ENCODE results near the gene TMCO6.
"Not testable (repeated sequence)": the region's sequence is repeated elsewhere in the genome, so short reads cannot be mapped to it uniquely, and the experiment has no call there.

TMCO6 gene

GRCh38 chr5:140639148-140639981 lies at the start of gene TMCO6:
Gene TMCO6, plus strand, starts transcription at chr5:140639451. Its CDS starts 77 bp downstream, at chr5:140639528.
- peak; percentile 99 for DNase-seq

- DNase-seq = no peak
Observed at GRCh38 chr5:140590861-140591260, 48.4 kb upstream of the TMCO6 start.

- no peak for DNase-seq
Observed at GRCh38 chr5:140591747-140592372, 47.4 kb upstream of the TMCO6 start.

- not testable (repeated sequence) for DNase-seq
Observed at GRCh38 chr5:140593070-140593469, 46.2 kb upstream of the TMCO6 start.

- no peak for DNase-seq
Observed at GRCh38 chr5:140594169-140594568, 45.1 kb upstream of the TMCO6 start.

- no peak for DNase-seq
Observed at GRCh38 chr5:140595538-140596300, 43.5 kb upstream of the TMCO6 start.

- no peak for DNase-seq
Observed at GRCh38 chr5:140596321-140596741, 42.9 kb upstream of the TMCO6 start.

- no peak for DNase-seq
Observed at GRCh38 chr5:140598836-140599235, 40.4 kb upstream of the TMCO6 start.

GRCh38 chr5:140600096-140600495 lies 39.2 kb upstream of the TMCO6 start:
- no peak for DNase-seq

GRCh38 chr5:140602147-140602546 lies 37.1 kb upstream of the TMCO6 start:
- no peak for DNase-seq

- DNase-seq = not testable (repeated sequence)
Observed at GRCh38 chr5:140603446-140603698, 35.9 kb upstream of the TMCO6 start.

GRCh38 chr5:140603734-140604133 lies 35.5 kb upstream of the TMCO6 start:
- DNase-seq = no peak

GRCh38 chr5:140605879-140606278 lies 33.4 kb upstream of the TMCO6 start:
- no peak for DNase-seq

GRCh38 chr5:140607031-140607430 lies 32.2 kb upstream of the TMCO6 start:
- no peak for DNase-seq

GRCh38 chr5:140608722-140609121 lies 30.5 kb upstream of the TMCO6 start:
- DNase-seq = no peak

GRCh38 chr5:140609126-140609525 lies 30.1 kb upstream of the TMCO6 start:
- DNase-seq = no peak

GRCh38 chr5:140611020-140611521 lies 28.2 kb upstream of the TMCO6 start:
- DNase-seq = no peak

- no peak for DNase-seq
Observed at GRCh38 chr5:140622301-140622700, 16.9 kb upstream of the TMCO6 start.

GRCh38 chr5:140623061-140623460 lies 16.2 kb upstream of the TMCO6 start:
- DNase-seq = not testable (repeated sequence)

GRCh38 chr5:140624886-140625285 lies 14.4 kb upstream of the TMCO6 start:
- DNase-seq = not testable (repeated sequence)

GRCh38 chr5:140627972-140628371 lies 11.3 kb upstream of the TMCO6 start:
- no peak for DNase-seq

- DNase-seq = no peak
Observed at GRCh38 chr5:140628711-140629110, 10.5 kb upstream of the TMCO6 start.

GRCh38 chr5:140630292-140631035 lies 8.8 kb upstream of the TMCO6 start:
- DNase-seq = no peak

Data from activated effector memory CD4-positive, alpha-beta T cell treated with anti-CD3 and anti-CD28 coated beads, Interleukin-2, amount 50 U/mL, for 16 hours (primary cell).